GM18499 (cell line): ENCODE data around the gene IVD.

Source experiments
- ATAC-seq: cut with Tn5 transposase; IDR thresholded peaks from one replicate; pipeline ENCODE4 v1.9.1; 2021; ENCODE audit warnings: moderate number of reproducible peaks; ENCODE audit not compliant: insufficient read depth, unreplicated experiment

IVD gene

DNA sequence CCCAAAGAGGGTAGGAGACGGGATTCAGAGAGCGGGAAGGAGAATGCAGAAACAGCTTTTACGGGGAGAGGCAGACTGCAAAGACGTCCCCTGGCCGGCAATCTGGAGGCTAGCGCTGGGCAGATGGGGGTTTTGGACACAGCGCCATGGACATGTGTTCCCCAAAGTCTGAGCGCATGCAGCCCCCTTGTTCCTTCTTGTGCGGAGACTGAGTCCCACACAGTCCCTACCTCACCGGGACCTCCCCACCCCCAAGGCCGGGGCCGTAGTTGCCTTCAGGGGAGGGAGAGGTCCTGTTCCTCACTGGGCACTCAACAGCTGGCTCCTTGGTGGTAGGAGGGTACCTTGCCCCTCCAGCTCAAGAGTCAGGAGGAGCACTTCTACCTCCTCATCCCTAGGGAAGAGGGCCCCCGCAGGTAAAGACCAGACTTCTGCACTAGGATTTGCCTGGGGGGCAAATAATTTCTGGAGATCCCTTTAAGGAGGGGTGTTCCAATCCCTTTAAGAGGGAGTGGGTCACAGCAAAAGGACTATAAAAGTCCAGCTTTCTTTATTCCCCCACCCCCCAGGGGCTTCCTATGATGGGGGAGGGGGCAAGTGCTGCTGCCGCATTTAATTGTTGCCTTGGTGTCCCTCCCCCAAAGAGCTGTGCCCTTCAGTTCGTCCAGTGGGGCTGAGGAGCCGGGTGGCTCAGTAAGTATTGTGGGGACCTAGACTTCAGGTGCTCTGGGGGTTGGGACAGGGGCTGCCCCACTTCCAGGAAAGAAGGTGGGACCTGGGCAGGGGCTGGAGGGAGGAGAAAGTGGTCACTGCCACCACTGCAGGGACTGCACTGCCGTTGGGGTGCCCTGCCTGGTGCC is 31.5 kb downstream of the IVD start:
- no peak for ATAC-seq

DNA sequence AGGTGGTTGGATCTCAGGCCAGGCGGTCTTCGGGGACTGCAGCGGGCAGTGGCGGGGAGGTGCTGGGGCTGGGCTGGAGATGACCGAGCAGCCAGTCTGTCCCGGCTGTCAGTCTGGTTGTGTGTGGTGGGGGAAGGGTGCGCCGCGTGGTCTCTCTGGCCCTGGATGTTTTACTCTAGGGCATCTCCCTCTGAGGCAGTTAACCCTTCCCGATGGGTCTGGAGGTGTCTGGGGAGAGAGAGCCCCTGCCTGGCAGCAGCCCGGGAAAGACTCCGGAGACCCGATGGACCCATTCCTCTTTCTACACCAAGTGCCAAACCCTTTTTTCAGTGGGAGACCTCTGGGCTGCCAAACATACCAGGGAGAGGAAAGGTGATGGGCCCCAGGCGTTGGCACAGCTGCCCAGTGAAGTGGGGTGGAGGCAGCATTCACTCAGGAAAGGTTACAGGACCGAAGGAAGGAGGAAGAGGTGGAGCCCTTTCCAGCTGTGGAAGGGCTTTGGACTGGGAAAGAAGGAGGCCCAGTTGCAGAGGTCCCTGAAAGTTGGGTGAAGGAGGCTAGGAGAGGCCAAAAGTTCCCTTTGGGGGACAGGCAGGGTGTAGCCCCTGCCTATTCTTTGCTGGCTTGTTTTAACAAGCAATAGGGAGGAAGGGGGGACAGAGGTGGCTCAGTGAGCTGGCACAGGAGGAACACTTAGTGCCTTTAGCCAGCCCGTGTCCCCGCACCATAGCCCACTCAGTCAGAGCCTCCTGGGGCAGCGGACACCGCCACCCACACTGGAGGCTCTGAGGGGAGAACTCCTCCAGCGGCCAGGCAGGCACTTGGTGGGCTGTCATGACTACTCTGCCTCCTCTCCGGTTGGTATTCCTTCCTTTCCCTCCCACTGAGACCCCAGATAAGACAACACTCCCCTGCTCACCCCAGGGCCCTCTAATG is 32.4 kb downstream of the IVD start:
- ATAC-seq = no peak

DNA sequence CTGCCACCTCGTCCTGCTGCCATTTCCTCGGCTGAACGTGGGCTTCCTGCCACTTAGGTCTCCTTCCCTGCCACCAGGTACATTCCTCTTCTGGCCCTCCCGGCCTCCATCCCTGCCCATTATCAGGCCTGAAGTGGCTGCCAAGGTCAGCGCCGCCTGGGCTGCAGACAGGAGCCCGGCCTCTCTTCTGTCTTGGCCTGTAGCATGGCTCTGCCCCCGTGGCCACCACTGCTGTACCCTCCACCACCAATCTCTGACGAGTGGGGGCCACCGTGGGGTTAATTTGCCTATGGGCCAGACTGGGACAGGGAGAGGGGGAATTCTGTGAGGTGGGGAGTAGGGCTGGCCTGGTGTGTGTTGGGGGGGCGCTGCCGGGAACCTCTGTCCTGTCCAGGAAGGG is 33.1 kb downstream of the IVD start:
- ATAC-seq = no peak

DNA sequence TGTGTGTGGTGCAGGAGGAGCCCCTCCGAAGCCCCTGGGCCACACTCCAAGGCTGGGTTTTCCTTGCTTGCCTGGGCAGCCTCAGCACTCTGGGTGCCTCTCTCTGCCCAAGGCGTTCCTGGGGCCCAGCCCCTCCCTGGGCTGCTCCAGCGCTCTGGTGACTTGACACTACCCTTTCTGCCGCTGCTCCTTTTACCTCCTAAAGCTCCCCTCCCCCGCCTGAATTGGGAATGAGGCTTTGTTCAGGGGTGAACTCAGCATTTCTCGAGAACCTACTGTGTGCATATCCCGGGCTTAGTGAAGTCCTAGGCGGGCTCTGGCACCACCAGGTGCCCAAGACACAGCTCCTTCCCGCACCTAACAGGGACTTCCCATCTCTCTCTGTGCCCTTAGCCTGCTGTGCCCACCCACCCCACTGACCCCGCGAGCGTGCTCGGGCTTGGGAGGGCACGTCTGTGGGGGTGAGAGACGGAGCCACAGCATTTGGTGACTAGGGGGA is 33.9 kb downstream of the IVD start:
- no peak for ATAC-seq

DNA sequence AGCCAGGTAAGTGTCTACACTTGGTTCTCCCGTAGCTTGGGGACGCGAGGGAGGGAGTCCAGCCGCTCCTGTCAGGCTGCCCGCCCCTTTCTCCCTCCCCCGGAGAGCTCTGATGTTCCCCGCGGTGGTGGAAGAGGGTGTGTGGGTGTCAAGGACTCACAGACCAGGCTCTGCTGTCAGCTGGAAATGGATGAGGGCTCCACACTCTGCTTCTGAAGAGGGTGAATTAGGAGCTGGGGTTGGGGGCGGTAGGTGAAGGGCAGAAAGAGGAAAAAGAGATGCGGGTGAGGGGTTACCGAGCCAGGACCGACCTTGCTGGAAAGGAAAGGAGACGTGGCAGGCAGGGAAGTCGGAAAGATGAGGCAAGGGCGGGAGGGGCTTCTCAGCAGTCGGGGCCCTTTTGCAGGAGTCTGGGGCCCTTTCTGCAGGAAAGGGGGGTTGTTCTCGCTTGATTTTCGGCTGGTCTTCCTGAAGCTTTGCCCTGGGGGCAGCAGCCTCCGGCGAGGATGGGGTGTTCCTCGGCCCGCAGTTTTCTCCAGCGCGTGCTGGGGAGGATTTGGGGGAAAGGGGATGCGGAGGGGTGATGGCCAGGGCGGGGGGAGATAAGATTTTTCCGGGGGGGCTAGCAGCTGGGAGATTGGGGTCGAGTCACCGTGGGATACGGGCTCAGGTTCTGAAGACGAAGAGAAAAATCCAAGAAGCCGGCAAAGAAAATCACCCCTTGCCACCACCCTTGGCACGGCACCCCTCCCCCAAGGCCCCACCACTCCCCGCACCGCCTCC is 34.6 kb downstream of the IVD start:
- ATAC-seq = no peak

DNA sequence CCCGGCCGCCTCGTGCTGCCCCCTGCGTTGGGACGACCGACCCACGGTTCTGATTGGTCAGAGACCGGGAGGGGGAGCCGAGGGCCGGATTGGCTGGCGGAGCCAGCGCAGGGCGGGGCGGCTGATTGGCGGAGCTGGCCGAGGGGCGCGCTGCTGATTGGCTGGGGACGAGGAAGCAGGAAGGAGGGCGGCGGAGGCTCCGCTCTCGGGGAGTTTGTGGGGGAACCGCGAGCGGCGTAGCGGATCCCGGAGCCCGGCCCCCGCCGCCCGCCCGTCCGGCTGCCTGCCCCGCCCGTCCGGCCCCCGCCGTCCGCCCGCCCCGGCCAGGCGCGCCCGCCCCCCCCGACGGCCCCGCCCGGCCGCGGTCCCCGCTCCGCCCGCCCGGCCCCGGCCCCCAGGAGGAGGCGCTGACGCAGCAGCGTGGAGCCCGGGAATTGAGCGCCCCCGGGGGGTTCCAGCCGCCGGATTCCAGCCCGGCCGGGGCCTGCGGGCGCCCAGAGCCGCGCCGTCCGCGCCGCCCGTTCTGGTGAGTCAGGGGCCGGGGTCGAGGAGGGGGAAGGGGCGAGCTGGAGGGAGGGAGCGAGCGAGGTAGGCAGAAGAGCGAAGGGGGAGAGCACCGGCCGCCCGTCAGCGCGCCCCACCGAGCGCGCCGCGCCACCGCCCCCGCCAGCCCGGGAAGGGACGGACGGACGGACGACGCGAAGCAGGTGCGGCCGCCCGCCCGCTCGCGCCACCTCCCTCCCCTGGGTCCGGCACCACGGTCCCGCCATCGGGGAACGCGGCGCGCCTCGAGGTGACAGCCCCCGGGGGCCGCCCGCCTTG is 35.4 kb downstream of the IVD start, which contains the start of gene BAHD1:
Gene BAHD1, plus strand, starts transcription at position 211 of the 822 bp plus-strand sequence. CDS start 17,512 bp downstream, outside the sequence.
- ATAC-seq = peak; percentile 51

DNA sequence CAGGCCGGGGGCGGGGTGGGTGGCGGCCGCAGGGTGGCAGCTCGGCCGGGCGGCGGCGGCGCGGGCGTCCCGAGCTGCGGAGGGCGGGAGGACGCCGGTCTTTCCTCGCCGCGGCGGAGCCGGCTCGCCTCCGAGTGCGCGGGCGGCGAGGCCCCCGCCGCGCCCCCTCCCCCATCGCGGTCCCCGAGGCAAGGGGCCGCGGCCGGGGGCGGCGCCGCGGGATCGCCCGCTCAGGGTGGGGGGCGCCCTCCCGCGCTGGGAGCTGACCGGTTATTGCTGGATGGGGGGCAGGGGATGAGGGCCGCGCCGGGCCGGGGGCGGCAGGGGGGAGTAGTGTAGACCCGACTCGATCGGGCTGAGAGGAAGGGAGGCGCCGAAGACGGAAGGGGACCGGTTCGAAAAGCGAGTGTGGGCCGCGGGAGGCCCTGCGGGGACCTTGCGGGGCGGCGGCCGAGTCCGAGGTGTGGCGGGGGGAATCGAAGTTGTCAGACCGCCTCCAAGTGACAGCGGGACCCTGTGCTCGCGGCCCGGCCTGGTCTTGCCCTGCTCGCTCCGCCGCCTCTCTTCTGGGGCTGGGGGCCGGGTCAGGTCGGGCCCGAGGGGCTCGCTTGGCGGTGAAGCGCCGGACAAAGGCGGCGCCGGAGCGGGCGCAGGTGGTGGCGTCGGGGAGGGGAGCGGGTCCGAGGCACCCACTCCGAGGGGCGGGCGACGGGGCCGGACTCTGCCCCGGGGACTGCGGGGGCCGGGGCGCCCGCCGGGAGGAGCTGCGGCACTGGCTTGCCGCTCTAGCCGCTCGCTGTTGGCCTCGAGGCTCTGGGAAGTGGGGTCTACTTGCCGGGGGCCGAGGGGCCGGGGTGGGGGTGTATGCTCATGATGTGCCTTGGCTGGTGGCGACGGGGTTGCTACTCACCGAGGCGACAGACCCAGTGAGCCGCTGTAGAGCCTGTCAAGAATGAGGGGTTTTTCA is 36.3 kb downstream of the IVD start:
- no peak for ATAC-seq

DNA sequence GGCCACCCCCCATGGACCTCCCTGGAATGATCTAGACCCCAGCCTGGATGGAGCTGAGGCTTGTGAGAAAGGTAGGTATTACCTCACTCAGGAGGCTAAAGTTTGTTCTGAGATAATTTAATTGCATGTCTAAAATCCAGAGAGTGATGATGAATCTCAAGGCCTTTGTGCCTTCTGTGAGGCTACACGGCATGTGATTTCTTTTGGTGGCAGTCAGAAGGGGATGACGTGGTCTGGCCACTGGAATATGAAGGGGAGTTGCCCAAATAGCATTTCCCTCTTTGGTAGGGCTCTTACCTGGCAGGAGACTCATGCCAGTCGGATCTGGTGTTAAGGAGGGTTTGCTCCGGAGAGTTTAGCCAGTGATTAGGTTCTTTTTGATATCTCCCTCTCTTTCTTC is 37.7 kb downstream of the IVD start:
- ATAC-seq = no peak

DNA sequence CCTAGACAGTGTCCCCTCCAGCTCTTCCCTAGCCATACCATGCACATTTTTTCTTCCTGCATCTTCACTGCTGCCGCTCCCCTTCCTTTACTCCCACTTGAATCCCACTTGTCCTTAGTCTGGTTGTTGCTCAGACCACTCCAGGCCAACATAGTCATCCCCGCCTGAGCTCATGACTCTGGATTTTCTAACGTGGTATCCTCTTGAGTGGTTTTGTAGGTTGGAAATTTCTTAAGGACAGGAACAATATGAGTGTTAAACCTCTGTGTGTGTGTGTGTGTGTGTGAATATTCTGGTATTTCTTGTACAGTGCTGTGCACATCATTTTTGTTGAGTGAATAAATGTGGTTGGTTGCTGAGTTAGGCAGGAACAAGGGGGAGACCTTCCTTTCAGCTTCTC is 38.3 kb downstream of the IVD start:
- no peak for ATAC-seq

DNA sequence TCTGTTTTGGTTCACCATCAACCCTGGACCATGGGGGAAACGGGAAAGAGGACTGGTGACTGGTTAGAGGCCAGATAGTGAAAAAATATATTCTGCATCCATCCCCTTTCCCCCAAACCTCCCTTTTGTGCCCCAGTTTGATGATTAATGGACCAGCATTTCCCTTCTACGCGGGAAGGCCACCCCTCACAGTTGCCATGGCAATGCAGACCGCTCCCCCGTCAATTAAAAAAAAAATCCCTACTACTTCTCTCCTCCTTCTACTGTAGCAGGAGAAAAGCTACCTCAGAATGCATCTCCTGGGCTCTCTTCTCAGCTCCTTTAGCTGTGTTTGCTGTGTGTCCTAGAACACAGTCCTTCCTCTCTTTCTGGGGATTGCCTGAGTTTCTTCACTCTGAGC is 39.1 kb downstream of the IVD start:
- no peak for ATAC-seq

DNA sequence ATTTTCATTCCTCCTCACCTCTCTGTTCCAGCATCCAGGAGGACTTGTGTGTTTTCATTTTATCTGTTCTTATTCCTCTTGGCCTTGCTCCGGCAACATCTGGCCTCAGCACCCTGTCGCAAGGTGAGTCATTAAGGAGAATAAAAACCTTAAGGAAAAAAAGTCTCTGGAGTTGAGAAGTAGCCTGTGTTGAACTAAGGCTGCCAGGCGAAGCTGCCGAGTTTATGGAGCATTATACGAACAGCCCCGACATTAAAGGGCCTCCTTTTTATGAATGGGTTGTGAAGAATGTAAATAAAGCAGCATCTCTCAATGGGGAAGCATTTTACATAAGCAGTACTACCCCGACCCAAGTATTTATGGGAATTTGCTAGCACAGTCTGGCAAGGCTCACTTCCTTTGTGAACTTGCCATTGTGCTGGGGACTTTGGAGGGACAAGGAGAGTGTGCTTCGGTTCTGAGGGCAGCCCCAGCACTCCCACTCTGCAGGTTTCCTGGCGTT is 39.9 kb downstream of the IVD start:
- no peak for ATAC-seq

DNA sequence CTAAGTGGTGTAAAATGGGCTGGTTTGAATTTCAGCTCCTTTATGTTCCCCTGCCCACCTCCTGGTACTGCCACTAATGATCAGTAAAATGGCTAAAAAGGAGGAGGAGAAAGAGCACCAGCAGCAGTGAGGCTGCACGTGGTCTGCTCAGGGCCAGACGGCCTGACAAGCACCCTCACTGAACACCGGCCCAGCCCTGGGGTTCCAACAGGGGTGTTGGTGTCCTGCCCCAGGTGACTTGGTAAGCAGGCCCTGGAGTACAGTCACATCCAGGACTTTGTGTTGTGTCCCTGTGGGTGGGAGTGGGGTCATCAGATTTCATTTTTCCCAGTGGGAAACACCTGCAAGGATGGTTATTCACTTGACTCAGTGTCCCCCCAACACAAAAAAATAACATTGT is 40.5 kb downstream of the IVD start:
- ATAC-seq = no peak

DNA sequence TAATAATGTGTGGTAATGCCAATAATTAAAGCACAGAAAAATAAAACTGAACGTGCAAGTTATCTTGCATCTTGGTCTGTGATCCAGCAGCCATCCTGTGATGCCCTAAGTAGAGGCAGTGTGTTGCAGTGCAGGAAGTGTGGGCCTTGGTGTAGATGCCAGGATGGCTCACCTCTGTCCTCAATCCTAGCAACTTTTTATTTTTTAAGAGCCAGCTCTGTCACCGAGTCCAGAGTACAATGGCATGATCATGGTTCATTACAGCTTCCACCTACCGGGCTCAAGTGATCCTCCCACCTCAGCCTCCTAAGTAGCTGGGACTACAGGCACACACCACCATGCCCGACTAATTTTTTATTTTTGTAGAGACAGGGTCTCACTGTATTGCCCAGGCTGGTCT is 42.8 kb downstream of the IVD start:
- no peak for ATAC-seq

DNA sequence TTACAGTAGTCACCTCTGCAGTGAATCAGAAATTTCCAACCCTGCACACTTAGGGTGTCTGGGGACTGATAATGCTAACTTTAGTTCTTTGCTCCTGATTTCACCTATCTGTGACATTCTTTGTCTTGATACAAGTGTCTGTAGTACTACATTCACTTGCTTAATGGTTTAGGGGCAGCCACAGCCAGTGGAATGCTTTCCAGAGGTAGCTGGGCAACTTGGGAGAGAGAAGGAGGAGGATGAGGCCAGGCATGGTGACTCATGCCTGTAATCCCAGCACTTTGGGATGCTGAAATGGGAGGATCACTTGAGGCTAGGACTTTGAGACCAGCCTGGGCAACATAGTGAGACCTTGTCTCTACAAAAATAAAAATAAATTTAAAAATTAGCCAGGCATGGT is 43.7 kb downstream of the IVD start:
- ATAC-seq = no peak

DNA sequence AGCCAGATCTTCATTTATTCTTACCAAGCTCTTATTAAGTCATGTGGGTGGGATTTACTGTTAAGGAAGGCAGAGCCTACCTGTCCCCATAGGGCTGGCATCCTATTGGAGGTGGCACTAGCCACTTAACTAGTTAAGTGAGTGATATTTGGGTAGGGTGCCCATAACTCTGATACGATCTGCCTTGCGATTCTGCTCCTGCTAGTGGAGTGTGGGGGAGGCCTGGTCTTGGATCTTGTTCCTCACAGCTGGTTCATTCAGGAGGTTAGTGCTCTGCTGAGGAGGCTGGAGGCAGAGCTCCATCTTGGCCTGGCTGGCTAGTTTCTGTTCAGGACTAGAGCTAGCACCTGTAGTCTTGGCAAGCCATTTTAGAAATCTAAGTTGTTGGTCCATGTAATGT is 44.5 kb downstream of the IVD start:
- no peak for ATAC-seq

DNA sequence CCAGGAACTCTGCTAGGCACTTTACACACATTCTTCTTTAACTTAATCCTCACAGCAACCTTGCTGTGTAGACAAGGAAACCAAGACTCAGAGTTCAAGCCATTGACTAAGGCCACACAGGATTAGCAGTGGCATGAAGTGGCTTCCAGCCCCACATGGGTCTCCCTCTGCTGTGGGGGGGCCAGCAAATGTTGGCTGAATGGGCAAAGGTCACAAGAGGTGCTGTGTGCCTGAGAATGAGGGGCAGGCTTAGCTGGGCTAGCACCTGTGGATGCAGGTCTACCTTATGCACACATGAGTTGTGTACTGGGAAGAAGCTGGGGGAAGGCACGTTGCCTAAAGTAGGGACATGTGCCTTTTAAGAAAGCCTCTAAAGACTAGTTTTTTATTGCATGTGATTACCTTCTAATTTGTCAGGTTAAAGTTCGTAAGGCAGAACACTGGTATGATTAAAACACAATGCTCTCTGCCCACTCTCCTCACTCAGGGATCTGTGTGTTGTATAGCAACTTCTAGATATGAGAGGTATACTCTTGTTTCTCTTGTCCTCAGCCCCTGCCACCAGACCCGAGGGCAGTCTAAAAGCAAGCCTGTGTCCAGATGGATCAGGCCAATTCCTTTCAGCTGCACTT is 46.0 kb downstream of the IVD start:
- ATAC-seq = no peak

DNA sequence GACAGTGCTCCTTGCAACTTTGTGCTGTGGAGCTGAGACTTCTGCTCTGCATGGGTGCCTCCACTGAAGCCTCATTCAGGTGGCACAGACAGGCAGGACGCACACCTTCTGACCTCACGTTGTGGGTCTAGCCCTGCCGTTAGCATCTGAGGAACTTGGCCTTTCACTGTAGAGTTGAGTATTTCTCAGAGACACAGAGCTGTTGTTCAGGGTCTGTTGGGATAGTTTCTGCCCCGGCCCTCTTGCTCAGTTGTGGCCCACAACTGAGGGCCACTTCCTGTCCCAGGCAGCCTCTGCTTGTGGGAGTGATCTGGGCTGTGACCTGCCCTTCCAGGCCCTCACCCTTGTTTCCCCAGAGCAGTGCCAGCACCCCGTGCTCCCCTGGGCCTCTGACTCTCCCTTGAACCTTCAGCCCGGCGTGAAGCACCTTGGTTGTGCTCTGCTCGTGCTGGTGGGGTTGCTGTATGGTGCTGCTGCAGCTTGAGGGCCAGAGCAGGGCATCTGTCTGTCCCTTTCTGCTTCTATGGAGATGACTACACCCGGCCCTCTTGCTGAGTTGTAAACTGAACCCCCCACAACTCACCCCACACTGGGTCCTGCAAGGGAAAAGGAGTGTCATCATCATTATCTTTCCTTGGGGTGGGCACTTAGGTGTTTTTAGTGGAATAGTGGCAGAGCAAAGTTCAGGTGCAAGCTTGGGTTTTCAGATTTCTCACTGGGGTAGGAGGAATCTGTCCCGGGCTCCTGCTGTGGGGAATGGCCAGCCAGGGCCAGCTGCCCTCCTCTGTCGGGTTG is 46.9 kb downstream of the IVD start:
- ATAC-seq = no peak
